BE2C (cell line): Measurements from ENCODE around the gene RASGRP1.

ENCODE experiments used
- DNase-seq: peaks from one replicate; pipeline ENCODE4 v3.0.0-alpha.2; 2020
- H3K27me3 ChIP-seq: fragments of 250-450 bp; sonication (Bioruptor Pico); 2 replicates; pipeline ENCODE4 v1.5.1; 2020; ENCODE audit warnings: mild to moderate bottlenecking
- H3K36me3 ChIP-seq: fragments of 250-450 bp; sonication (Bioruptor Pico); 2 replicates; pipeline ENCODE4 v1.5.1; 2020; ENCODE audit warnings: mild to moderate bottlenecking
- H3K4me1 ChIP-seq: fragments of 250-450 bp; sonication (Bioruptor Pico); 2 replicates; pipeline ENCODE4 v1.5.1; 2020
- H3K4me3 ChIP-seq: 2 replicates; pipeline ENCODE4 v1.5.1; 2011; ENCODE audit warnings: low read depth, low read length
- H3K9me3 ChIP-seq: fragments of 250-450 bp; sonication (Bioruptor Pico); 2 replicates; pipeline ENCODE4 v1.5.1; 2020
- TF ChIP-seq, protein P1 (sequence below): IDR thresholded peaks from 2 replicates; pipeline ENCODE4 v1.5.1; 2012; ENCODE audit warnings: mild to moderate bottlenecking, low read depth, low read length

RASGRP1 gene

DNA sequence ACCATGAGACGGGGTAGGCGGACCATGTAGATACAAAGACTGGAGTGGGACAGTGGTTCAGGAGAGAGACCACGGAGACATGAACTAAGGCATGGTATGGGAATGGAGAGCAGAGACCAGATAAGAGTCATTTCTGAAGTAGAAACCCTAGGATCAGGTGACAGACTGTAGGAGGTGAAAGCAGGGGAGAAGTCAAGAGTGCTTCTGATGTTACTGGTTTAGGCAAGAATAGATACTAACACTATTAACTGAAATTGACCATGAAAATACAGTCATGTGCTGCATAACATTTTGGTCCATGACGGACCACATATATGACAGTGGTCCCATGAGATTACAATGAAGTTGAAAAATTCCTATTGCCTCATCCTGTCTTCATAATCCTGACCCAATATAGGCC, 41.7 kb downstream of the RASGRP1 start:
- TF ChIP-seq, protein P1, sequence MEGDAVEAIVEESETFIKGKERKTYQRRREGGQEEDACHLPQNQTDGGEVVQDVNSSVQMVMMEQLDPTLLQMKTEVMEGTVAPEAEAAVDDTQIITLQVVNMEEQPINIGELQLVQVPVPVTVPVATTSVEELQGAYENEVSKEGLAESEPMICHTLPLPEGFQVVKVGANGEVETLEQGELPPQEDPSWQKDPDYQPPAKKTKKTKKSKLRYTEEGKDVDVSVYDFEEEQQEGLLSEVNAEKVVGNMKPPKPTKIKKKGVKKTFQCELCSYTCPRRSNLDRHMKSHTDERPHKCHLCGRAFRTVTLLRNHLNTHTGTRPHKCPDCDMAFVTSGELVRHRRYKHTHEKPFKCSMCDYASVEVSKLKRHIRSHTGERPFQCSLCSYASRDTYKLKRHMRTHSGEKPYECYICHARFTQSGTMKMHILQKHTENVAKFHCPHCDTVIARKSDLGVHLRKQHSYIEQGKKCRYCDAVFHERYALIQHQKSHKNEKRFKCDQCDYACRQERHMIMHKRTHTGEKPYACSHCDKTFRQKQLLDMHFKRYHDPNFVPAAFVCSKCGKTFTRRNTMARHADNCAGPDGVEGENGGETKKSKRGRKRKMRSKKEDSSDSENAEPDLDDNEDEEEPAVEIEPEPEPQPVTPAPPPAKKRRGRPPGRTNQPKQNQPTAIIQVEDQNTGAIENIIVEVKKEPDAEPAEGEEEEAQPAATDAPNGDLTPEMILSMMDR, result no peak
- no peak overlapping the region for H3K4me3 ChIP-seq
- H3K4me1 ChIP-seq, result no peaks in the 10 kb centered on the region
- no peaks in the 10 kb centered on the region for H3K36me3 ChIP-seq
- DNase-seq, result no peak
- no peaks in the 10 kb centered on the region; the same call in 1 of the 2 replicates for H3K9me3 ChIP-seq
- H3K27me3 ChIP-seq, result peaks cover 12% of the 10 kb centered on the region

GRCh38 chr15:38521316-38521715, 43.3 kb downstream of the RASGRP1 start:
- Histone ChIP-seq H3K9me3 (no peaks in the 10 kb centered on the region; the same call in 1 of the 2 replicates), H3K36me3 (no peaks in the 10 kb centered on the region), H3K4me1 (no peaks in the 10 kb centered on the region), H3K27me3 (peaks cover 12% of the 10 kb centered on the region), H3K4me3 (no peak overlapping the region)
- no peak for DNase-seq
- TF ChIP-seq, protein P1, result no peak

DNA sequence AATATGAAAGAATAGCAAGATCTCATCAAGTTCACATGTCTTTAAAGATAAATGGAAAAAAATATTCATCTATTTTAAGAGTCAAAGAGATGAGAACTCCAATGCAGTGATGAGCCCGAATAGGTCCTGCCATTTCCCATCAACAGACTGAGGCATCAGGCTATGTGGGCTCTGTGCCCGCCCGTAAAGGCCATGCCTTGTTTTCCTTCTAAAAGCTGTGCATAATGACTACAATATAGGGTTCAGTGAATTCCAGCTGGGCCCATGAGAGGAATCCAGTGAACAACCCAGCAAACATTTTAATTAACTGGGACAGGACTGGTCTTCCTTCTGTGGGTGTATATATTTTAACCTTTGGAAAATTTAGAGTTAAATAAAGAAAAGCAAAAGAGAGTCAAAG, 44.6 kb downstream of the RASGRP1 start:
- no peaks in the 10 kb centered on the region for H3K36me3 ChIP-seq
- H3K4me3 ChIP-seq, result no peak overlapping the region
- no peaks in the 10 kb centered on the region; the same call in 1 of the 2 replicates for H3K9me3 ChIP-seq
- DNase-seq, result no peak
- no peaks in the 10 kb centered on the region for H3K4me1 ChIP-seq
- TF ChIP-seq, protein P1, result no peak
- peaks cover 12% of the 10 kb centered on the region for H3K27me3 ChIP-seq

DNA sequence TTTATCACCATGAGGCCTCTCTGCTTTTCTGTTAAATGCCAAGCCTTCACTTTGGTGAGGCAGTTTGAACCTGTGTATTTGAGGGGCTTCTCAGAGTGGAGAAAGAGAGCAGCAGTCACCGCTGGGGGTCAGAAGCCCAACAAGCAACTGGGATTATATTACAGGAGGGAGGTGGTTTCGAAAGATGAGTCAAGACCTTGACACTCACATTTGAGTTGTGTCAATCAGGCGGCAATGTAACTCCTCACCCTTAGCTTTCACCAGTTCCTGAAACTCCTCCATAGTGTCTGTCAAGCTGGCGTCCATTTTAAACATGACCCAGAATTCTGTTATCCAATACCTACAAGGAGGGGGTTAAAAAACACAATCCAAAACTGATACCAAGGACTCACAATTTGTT, 46.5 kb downstream of the RASGRP1 start:
- Histone ChIP-seq H3K27me3 (peaks cover 12% of the 10 kb centered on the region), H3K36me3 (no peaks in the 10 kb centered on the region), H3K4me1 (no peaks in the 10 kb centered on the region), H3K9me3 (no peaks in the 10 kb centered on the region), H3K4me3 (no peak overlapping the region)
- DNase-seq, result no peak
- TF ChIP-seq, protein P1, result no peak

DNA sequence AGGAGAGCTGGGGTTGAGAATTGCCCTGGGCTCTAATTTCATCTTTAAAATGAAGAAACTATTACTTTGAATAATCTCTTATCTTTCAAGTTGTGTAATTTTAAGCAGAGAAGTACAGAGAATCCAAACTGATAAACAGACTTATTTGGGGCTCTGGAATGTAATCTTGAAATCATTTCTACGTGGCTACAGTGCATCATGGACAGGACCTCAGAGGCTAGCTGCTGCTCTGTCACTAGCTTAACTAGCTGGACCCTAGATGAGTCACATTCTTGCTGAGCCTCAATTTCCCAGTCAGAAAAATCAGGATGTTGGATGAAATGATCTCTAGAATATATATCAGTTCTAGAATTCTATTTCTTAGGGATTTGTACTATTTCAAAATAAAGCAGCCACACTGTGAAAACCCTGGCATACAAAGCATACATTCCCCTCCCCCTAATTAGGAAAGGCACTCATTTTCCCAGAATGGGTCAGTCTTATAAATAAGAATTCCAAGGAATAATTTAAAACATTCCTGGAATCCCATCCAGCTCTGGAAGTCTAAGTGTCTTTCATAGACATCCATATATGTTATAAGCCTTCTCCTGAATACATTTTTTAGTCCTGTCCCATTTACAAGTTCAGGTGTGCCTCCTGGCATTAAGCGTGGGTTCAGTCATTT, 47.2 kb downstream of the RASGRP1 start:
- Histone ChIP-seq H3K36me3 (no peaks in the 10 kb centered on the region), H3K4me1 (no peaks in the 10 kb centered on the region), H3K4me3 (no peak overlapping the region), H3K27me3 (peaks cover 12% of the 10 kb centered on the region), H3K9me3 (no peaks in the 10 kb centered on the region)
- TF ChIP-seq, protein P1, result no peak
- DNase-seq, result no peak

- H3K4me1 ChIP-seq, result no peaks in the 10 kb centered on the region
- peaks cover 12% of the 10 kb centered on the region for H3K27me3 ChIP-seq
- no peak for DNase-seq
- H3K9me3 ChIP-seq, result no peaks in the 10 kb centered on the region
- H3K4me3 ChIP-seq, result no peak overlapping the region
- no peaks in the 10 kb centered on the region for H3K36me3 ChIP-seq
- TF ChIP-seq, protein P1, result no peak
These were observed 48.0 kb downstream of the RASGRP1 start for GRCh38 chr15:38516626-38517025.
